H1 (cell line): ENCODE data around the gene DCLRE1B. TPM values are rescaled to one million over a fixed set of nuclear protein-coding genes. Genes with fewer than 3 reads are reported as not detected.

Experiments used
- CTCF ChIA-PET: fragments of 300-600 bp; sonication (Branson Sonifier 250); formaldehyde crosslinking; loops from one replicate; lab custom pipeline; 2021; ENCODE audit not compliant: partially characterized antibody; lab: Charles Lee
- POLR2A ChIA-PET: fragments of 300-600 bp; sonication (Branson Sonifier 250); formaldehyde crosslinking; loops from one replicate; lab custom pipeline; 2021; ENCODE audit warnings: inconsistent platforms; ENCODE audit not compliant: partially characterized antibody; lab: Charles Lee
- DNase-seq, 2 experiments: peaks; one replicate each; pipeline versions ENCODE4 v3.0.0 to v3.0.0-alpha.2; 2010 to 2022; ENCODE audit warnings: low spot score in 2 of 2, low read depth in 1 of 2, mixed read lengths in 1 of 2
- FAIRE-seq: peaks from 2 replicates; lab custom pipeline; 2011; peaks lifted over from hg19 to GRCh38; lab: Jason Lieb, UNC
- H2AFZ ChIP-seq: 2 replicates; pipeline ENCODE4 v1.8.1; 2012; ENCODE audit warnings: low read length, inconsistent platforms
- H2AK5ac ChIP-seq: 2 replicates; pipeline ENCODE4 v1.6.1; 2013; ENCODE audit warnings: low read depth, low read length
- H2BK120ac ChIP-seq: replicated peaks from 2 replicates; pipeline ENCODE3; 2013; ENCODE audit warnings: low read depth, low read length, inconsistent platforms
- H2BK12ac ChIP-seq: 2 replicates; pipeline ENCODE4 v1.6.1; 2013; ENCODE audit warnings: low read depth, low read length
- H2BK15ac ChIP-seq: 2 replicates; pipeline ENCODE4 v1.6.1; 2013; ENCODE audit warnings: low read length
- H2BK20ac ChIP-seq: 2 replicates; pipeline ENCODE4 v1.6.1; 2013; ENCODE audit warnings: low read length
- H2BK5ac ChIP-seq: 2 replicates; pipeline ENCODE4 v1.6.1; 2013; ENCODE audit warnings: low read depth, low read length
- H3K14ac ChIP-seq: 2 replicates; pipeline ENCODE4 v1.6.1; 2013; ENCODE audit warnings: inconsistent platforms; ENCODE audit not compliant: insufficient read length
- H3K18ac ChIP-seq: 2 replicates; pipeline ENCODE4 v1.6.1; 2013; ENCODE audit warnings: low read length; ENCODE audit errors: extremely low read depth
- H3K23ac ChIP-seq: 2 replicates; pipeline ENCODE4 v1.6.1; 2013; ENCODE audit warnings: inconsistent platforms; ENCODE audit not compliant: insufficient read length
- H3K23me2 ChIP-seq: 2 replicates; pipeline ENCODE4 v1.6.1; 2013; ENCODE audit warnings: low read depth, low read length
- H3K27ac ChIP-seq: 2 replicates; pipeline ENCODE4 v1.6.1; 2011; ENCODE audit warnings: low read depth, low read length, inconsistent platforms
- H3K27me3 ChIP-seq, 4 experiments: replicated peaks in 1 of 4; 1 replicate in 1 of 4; 2 replicates in 3 of 4; pipeline versions ENCODE4 v1.6.1 to v1.8.1; 2011 to 2013; ENCODE audit warnings: low read length in 3 of 4, mild to moderate bottlenecking in 3 of 4, inconsistent platforms in 2 of 4, mixed read lengths in 2 of 4, moderate library complexity in 1 of 4; ENCODE audit not compliant: control insufficient read depth in 3 of 4, insufficient read depth in 3 of 4; ENCODE audit errors: extremely low read depth in 1 of 4
- H3K36me3 ChIP-seq, 4 experiments: 2 replicates each; pipeline versions ENCODE4 v1.6.1 to v1.8.1; 2011 to 2013; ENCODE audit warnings: mild to moderate bottlenecking in 4 of 4, low read length in 3 of 4, moderate library complexity in 2 of 4, control low read depth in 1 of 4, inconsistent platforms in 1 of 4; ENCODE audit not compliant: insufficient read depth in 4 of 4, control insufficient read depth in 2 of 4
- H3K4ac ChIP-seq: replicated peaks from 2 replicates; pipeline ENCODE3; 2013; ENCODE audit warnings: low read length, low read depth, mixed read lengths, inconsistent platforms; ENCODE audit not compliant: insufficient read length
- H3K4me1 ChIP-seq, 4 experiments: replicated peaks in 1 of 4; 1 replicate in 1 of 4; 2 replicates in 3 of 4; pipeline versions ENCODE4 v1.6.1 to v1.8.1; 2011 to 2013; ENCODE audit warnings: low read length in 3 of 4, inconsistent platforms in 2 of 4, mixed read lengths in 1 of 4; ENCODE audit not compliant: insufficient read depth in 4 of 4, control insufficient read depth in 3 of 4
- H3K4me2 ChIP-seq, 2 experiments: 2 replicates each; pipeline versions ENCODE4 v1.6.1 to v1.8.1; 2011 to 2013; ENCODE audit warnings: low read depth in 2 of 2, low read length in 2 of 2, control low read depth in 1 of 2, inconsistent platforms in 1 of 2, mild to moderate bottlenecking in 1 of 2; ENCODE audit not compliant: insufficient read depth in 1 of 2
- H3K4me3 ChIP-seq, 4 experiments: fragments of 200-600, 300-600 bp in 1 of 4; sonication (generic), shearing (Covaris generic), sonication (Bioruptor Twin) in 1 of 4; 2 replicates each; pipeline versions ENCODE4 v1.5.1 to v1.8.1; 2011 to 2016; ENCODE audit warnings: low read length in 4 of 4, low read depth in 3 of 4, control low read depth in 2 of 4, inconsistent platforms in 2 of 4, mild to moderate bottlenecking in 2 of 4, mixed read lengths in 1 of 4, moderate library complexity in 1 of 4; ENCODE audit not compliant: insufficient read depth in 2 of 4; ENCODE audit errors: extremely low read depth in 1 of 4
- H3K56ac ChIP-seq: replicated peaks from 2 replicates; pipeline ENCODE3; 2013; ENCODE audit warnings: low read depth, mild to moderate bottlenecking, mixed read lengths, low read length, inconsistent platforms; ENCODE audit not compliant: insufficient read length
- H3K79me1 ChIP-seq: 2 replicates; pipeline ENCODE4 v1.6.1; 2013; ENCODE audit warnings: low read depth, low read length, control low read depth
- H3K79me2 ChIP-seq, 2 experiments: 2 replicates each; pipeline versions ENCODE4 v1.6.1 to v1.8.1; 2012 to 2013; ENCODE audit warnings: low read length in 2 of 2, mild to moderate bottlenecking in 2 of 2, inconsistent platforms in 1 of 2; ENCODE audit not compliant: insufficient read depth in 2 of 2, control insufficient read depth in 1 of 2
- H3K9ac ChIP-seq, 4 experiments: replicated peaks in 1 of 4; 1 replicate in 1 of 4; 2 replicates in 3 of 4; pipeline versions ENCODE4 v1.6.1 to v1.8.1; 2011 to 2013; ENCODE audit warnings: low read depth in 3 of 4, low read length in 3 of 4, control low read depth in 2 of 4, mild to moderate bottlenecking in 2 of 4, moderate library complexity in 2 of 4, inconsistent platforms in 1 of 4; ENCODE audit errors: extremely low read depth in 1 of 4
- H3K9me3 ChIP-seq, 2 experiments: 2 replicates each; pipeline versions ENCODE4 v1.6.1 to v1.8.1; 2012 to 2013; ENCODE audit warnings: mild to moderate bottlenecking in 2 of 2, moderate library complexity in 2 of 2, control low read depth in 1 of 2, inconsistent platforms in 1 of 2, low read depth in 1 of 2, low read length in 1 of 2, mixed read lengths in 1 of 2; ENCODE audit not compliant: insufficient read depth in 2 of 2
- H4K20me1 ChIP-seq, 2 experiments: replicated peaks in 1 of 2; 2 replicates each; pipeline versions ENCODE3 to v1.8.1; 2011 to 2013; ENCODE audit warnings: inconsistent platforms in 2 of 2, low read length in 2 of 2, mild to moderate bottlenecking in 1 of 2; ENCODE audit not compliant: insufficient read depth in 2 of 2, control insufficient read depth in 1 of 2
- H4K5ac ChIP-seq: 2 replicates; pipeline ENCODE4 v1.6.1; 2013; ENCODE audit warnings: low read length, low read depth, mixed read lengths, inconsistent platforms; ENCODE audit not compliant: insufficient read length
- H4K8ac ChIP-seq: 2 replicates; pipeline ENCODE4 v1.8.0; 2013; ENCODE audit warnings: mild to moderate bottlenecking, moderate library complexity, low read length, inconsistent platforms; ENCODE audit not compliant: insufficient read depth; ENCODE audit errors: extremely low read depth
- H4K91ac ChIP-seq: replicated peaks from 2 replicates; pipeline ENCODE3; 2013; ENCODE audit warnings: low read length, mixed read lengths, inconsistent platforms; ENCODE audit not compliant: insufficient read length
- EP300 ChIP-seq, 2 experiments: IDR thresholded peaks; 1 replicate in 1 of 2; 2 replicates in 1 of 2; pipeline ENCODE4 v1.6.1; 2011 to 2012; ENCODE audit warnings: low read depth in 2 of 2, low read length in 2 of 2, mild to moderate bottlenecking in 2 of 2, borderline replicate concordance in 1 of 2, inconsistent platforms in 1 of 2, moderate library complexity in 1 of 2
- GABPA ChIP-seq: IDR thresholded peaks from 2 replicates; pipeline ENCODE4 v1.6.1; 2011; ENCODE audit warnings: mild to moderate bottlenecking, low read length, moderate library complexity, borderline replicate concordance; ENCODE audit not compliant: insufficient read depth
- GTF2F1 ChIP-seq: IDR thresholded peaks from 2 replicates; pipeline ENCODE4 v1.6.1; 2012; ENCODE audit warnings: low read depth, low read length, improper control_type of control experiment, borderline replicate concordance
- WGBS, 2 experiments: shearing (Covaris generic) in 1 of 2; methylation state at CpG; one replicate each; pipeline versions ENCODE4 v1.1.6 to v1.1.7; 2013 to 2015; ENCODE audit warnings: low lambda C conversion rate in 2 of 2, mixed read lengths in 2 of 2, inconsistent platforms in 1 of 2, low coverage in 1 of 2, missing lambda C conversion rate in 1 of 2; ENCODE audit not compliant: insufficient replicate concordance in 2 of 2, insufficient coverage in 1 of 2, insufficient read length in 1 of 2; ENCODE audit errors: extremely low coverage in 1 of 2, missing lambda C conversion rate in 1 of 2; 5-methylcytosine and 5-hydroxymethylcytosine counted together
- polyA plus RNA-seq, 7 experiments: library from polyadenylated mRNA; depleted of rRNA in 3 of 7; stranded (reverse) in 5 of 7; unstranded in 2 of 7; fragments of >200 nt in 5 of 7; fragments of 200-250 nt in 2 of 7; gene quantifications; 1 replicate in 5 of 7; 2 replicates in 1 of 7; 4 replicates in 1 of 7; pipeline versions ENCODE4 v1.2.1 to v1.2.3, GENCODE V29; 2011 to 2013; ENCODE audit warnings: missing spikeins in 2 of 7, mixed read lengths in 2 of 7
- total RNA-seq: library from RNA; stranded (reverse); fragmentation: NEBNext Ultra II Directional; extraction: Animal tissue kit (Norgen Biotek cat#: 25700); gene quantifications from 2 replicates; pipeline ENCODE4 v1.2.1, GENCODE V29; 2021

DCLRE1B gene
- total and polyA plus RNA-seq, 2 of the 8 experiments (the other 6 are each of a cell fraction or from before 2014, with no cell fraction given) = 5.5 to 11.0 TPM

GRCh38 chr1:113958691-113959090 is 53.6 kb downstream of the DCLRE1B start:
- H3K9ac ChIP-seq = no peak overlapping the region
- no peak overlapping the region for H3K4ac ChIP-seq
- no peak overlapping the region for H2BK12ac ChIP-seq
- FAIRE-seq (no peak), DNase-seq (no peak)
- ChIA-PET CTCF (interaction anchor here (1.1 kb wide), 1 partner anchor 20 kb away, joined by 3 read pairs; the partner anchor contains the start of gene OLFML3), POLR2A (no interaction called here)
- H3K4me1 ChIP-seq = no peaks in the 10 kb centered on the region
- H2BK5ac ChIP-seq = no peak overlapping the region
- H4K5ac ChIP-seq = no peak overlapping the region
- H2AK5ac ChIP-seq = no peak overlapping the region
- H3K79me1 ChIP-seq = no peaks in the 10 kb centered on the region
- H3K23me2 ChIP-seq = no peaks in the 10 kb centered on the region
- H3K9me3 ChIP-seq = no peaks in the 10 kb centered on the region
- no peak overlapping the region for H3K56ac ChIP-seq
- no peak overlapping the region for H3K4me2 ChIP-seq
- no peaks in the 10 kb centered on the region for H4K20me1 ChIP-seq
- H3K23ac ChIP-seq = no peak overlapping the region
- H4K91ac ChIP-seq = no peak overlapping the region
- H3K18ac ChIP-seq = no peak overlapping the region
- H3K14ac ChIP-seq = no peak overlapping the region
- H3K79me2 ChIP-seq = no peaks in the 10 kb centered on the region
- H3K4me3 ChIP-seq = no peak overlapping the region
- no peak overlapping the region for H2BK15ac ChIP-seq
- no peak overlapping the region for H2BK120ac ChIP-seq
- H2BK20ac ChIP-seq = no peak overlapping the region
- no peak overlapping the region for H2AFZ ChIP-seq
- WGBS, 2 experiments = 92% methylated on average over 1 of the region's 1 CpG; no CpG with 5 or more reads in 1 of the 2 experiments
- H3K36me3 ChIP-seq = peaks cover 2 to 46% (median 20%) of the 10 kb centered on the region in 4 experiments; a peak in 7 of 8 replicates
- H3K27ac ChIP-seq = no peak overlapping the region
- no peaks in the 10 kb centered on the region for H3K27me3 ChIP-seq
- H4K8ac ChIP-seq = no peak overlapping the region
- TF ChIP-seq GABPA = no peak
- no peak for TF ChIP-seq EP300 (IDR thresholded peaks at IDR 0.05; ENCODE audit: borderline replicate concordance in 1 of 2, low read depth in 2 of 2, low read length in 2 of 2)
- no peak for TF ChIP-seq GTF2F1
